Measurements from ENCODE around the gene DOCK6.

The DOCK6 gene

GRCh38 chr19:11251217-11251616 is 11.1 kb downstream of the DOCK6 start:
- Histone ChIP-seq H3K27ac (no peak overlapping the region), H3K4me3 (no peak overlapping the region)

GRCh38 chr19:11248852-11249251 is 13.5 kb downstream of the DOCK6 start:
- Histone ChIP-seq H3K27ac (no peak overlapping the region), H3K4me3 (no peak overlapping the region)

GRCh38 chr19:11247934-11248333 is 14.4 kb downstream of the DOCK6 start:
- Histone ChIP-seq H3K27ac (peak overlapping the region in 6 of 21 experiments; percentile 12 to 71 (median 36)), H3K4me3 (no peak overlapping the region)

- peak overlapping the region in 5 of 21 experiments; percentile 12 to 71 (median 21) for H3K27ac ChIP-seq
- no peak overlapping the region for H3K4me3 ChIP-seq
Observed at GRCh38 chr19:11247391-11247790, 14.9 kb downstream of the DOCK6 start.

GRCh38 chr19:11246941-11247340 is 15.4 kb downstream of the DOCK6 start:
- H3K4me3 ChIP-seq: no peak overlapping the region
- peak overlapping the region in 2 of 21 experiments; percentile 21 to 71 for H3K27ac ChIP-seq

GRCh38 chr19:11244846-11245589 is 17.3 kb downstream of the DOCK6 start:
- H3K4me3 ChIP-seq: no peak overlapping the region
- H3K27ac ChIP-seq: no peak overlapping the region

- Histone ChIP-seq H3K27ac (peak overlapping the region in 4 of 21 experiments; percentile 17 to 52 (median 38)), H3K4me3 (no peak overlapping the region)
Observed at GRCh38 chr19:11243798-11244169, 18.5 kb downstream of the DOCK6 start.

GRCh38 chr19:11242864-11243797 is 19.2 kb downstream of the DOCK6 start:
- Histone ChIP-seq H3K4me3 (no peak overlapping the region), H3K27ac (peak overlapping the region in 5 of 21 experiments; percentile 17 to 52 (median 45))

- Histone ChIP-seq H3K4me3 (no peak overlapping the region), H3K27ac (no peak overlapping the region)
Observed at GRCh38 chr19:11242025-11242424, 20.3 kb downstream of the DOCK6 start.

GRCh38 chr19:11240008-11240444 is 22.3 kb downstream of the DOCK6 start:
- Histone ChIP-seq H3K4me3 (no peak overlapping the region), H3K27ac (no peak overlapping the region)

- Histone ChIP-seq H3K4me3 (no peak within 1 kb of the TSS), H3K27ac (no peak within 1 kb of the TSS)
Observed at GRCh38 chr19:11239377-11240000, 22.8 kb downstream of the DOCK6 start, which contains the start of gene ANGPTL8. Gene ANGPTL8, plus strand, starts transcription at chr19:11239619. Its CDS starts 19 bp downstream, at chr19:11239638.

- Histone ChIP-seq H3K27ac (no peak overlapping the region), H3K4me3 (no peak overlapping the region)
Observed at GRCh38 chr19:11238781-11239376, 23.4 kb downstream of the DOCK6 start.

GRCh38 chr19:11238041-11238440 is 24.3 kb downstream of the DOCK6 start:
- Histone ChIP-seq H3K4me3 (no peak overlapping the region), H3K27ac (no peak overlapping the region)

GRCh38 chr19:11237321-11237720 is 25.0 kb downstream of the DOCK6 start:
- Histone ChIP-seq H3K4me3 (no peak overlapping the region), H3K27ac (no peak overlapping the region)

GRCh38 chr19:11236324-11237301 is 25.7 kb downstream of the DOCK6 start:
- Histone ChIP-seq H3K4me3 (no peak overlapping the region), H3K27ac (no peak overlapping the region)

- Histone ChIP-seq H3K4me3 (no peak overlapping the region), H3K27ac (no peak overlapping the region)
Observed at GRCh38 chr19:11234486-11235075, 27.7 kb downstream of the DOCK6 start.

- Histone ChIP-seq H3K4me3 (no peak overlapping the region), H3K27ac (no peak overlapping the region)
Observed at GRCh38 chr19:11233073-11233472, 29.3 kb downstream of the DOCK6 start.

GRCh38 chr19:11232555-11232954 is 29.8 kb downstream of the DOCK6 start:
- no peak overlapping the region for H3K4me3 ChIP-seq
- no peak overlapping the region for H3K27ac ChIP-seq
